ENCODE data around the gene FADS3.

Gene FADS3

DNA sequence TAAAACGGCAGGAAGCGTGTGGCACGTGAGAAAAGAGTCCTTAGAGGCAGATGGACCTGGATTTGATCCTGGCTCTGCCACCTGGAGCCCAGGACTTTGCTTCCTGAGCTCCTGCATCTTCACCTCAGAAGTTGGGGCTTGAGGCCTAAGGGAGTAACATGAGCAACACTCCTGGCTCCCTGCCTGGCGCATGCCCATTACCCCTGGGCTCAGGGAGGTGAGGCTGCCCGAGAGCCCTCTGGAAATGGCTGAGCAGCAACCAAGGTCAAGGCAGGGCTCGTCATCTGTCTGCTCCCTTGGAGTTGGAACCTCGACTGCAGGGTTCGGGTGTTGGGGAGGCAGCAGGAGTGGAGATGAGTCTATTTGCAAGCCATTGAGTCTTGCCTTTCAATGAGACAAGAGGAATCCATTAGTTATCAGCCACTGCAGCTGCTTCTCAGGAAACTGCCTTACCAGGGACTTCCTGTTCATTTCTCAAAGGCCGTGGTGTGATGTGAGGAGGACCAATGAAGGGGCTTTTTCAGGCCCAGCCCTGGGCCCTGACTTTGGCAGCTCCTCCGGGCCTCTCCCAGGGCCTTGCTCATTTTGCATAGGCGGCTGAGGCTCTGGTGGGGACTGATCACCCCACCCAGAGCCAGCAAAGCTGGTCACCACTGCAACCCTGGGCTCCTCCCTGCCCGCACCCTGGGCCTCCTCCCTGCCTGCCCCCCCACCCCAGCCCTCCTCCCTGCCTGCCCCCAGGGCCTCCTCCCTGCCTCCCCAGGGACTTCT lies 56.9 kb downstream of the FADS3 start:
- DNase-seq (ENCODE audit: low read depth) = peak; percentile 25

- no peak for DNase-seq (ENCODE audit: low read depth)
These were observed 57.4 kb downstream of the FADS3 start for GRCh38 chr11:61833926-61834277.

GRCh38 chr11:61833471-61833870 lies 57.9 kb downstream of the FADS3 start:
- no peak for DNase-seq (ENCODE audit: low read depth)

GRCh38 chr11:61832754-61833153 lies 58.6 kb downstream of the FADS3 start:
- DNase-seq (ENCODE audit: low read depth) = no peak

DNA sequence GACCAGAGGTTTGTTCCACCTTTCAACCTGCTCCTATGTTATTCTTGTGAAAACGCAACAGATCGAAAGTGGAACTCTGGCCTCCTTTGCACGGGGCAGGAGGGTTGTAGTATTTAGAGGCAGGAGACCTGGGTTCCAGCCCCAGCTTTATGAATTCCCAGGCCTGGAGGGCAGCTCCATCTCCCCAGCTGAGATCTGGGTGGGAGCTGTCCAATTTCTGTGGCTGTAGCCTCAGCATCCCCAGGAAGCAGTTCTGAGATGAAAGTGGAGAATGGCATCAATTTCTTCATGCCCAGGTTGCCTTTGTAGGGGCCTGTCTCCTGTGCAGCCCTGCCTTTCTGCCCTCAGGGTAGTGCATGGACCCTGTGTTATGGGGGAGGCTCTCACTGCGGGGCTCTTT lies 59.1 kb downstream of the FADS3 start:
- DNase-seq (ENCODE audit: low read depth) = no peak

- no peak for DNase-seq (ENCODE audit: low read depth)
These were observed 60.9 kb downstream of the FADS3 start for GRCh38 chr11:61830237-61831105.

GRCh38 chr11:61829806-61830205 lies 61.5 kb downstream of the FADS3 start:
- no peak for DNase-seq (ENCODE audit: low read depth)

DNA sequence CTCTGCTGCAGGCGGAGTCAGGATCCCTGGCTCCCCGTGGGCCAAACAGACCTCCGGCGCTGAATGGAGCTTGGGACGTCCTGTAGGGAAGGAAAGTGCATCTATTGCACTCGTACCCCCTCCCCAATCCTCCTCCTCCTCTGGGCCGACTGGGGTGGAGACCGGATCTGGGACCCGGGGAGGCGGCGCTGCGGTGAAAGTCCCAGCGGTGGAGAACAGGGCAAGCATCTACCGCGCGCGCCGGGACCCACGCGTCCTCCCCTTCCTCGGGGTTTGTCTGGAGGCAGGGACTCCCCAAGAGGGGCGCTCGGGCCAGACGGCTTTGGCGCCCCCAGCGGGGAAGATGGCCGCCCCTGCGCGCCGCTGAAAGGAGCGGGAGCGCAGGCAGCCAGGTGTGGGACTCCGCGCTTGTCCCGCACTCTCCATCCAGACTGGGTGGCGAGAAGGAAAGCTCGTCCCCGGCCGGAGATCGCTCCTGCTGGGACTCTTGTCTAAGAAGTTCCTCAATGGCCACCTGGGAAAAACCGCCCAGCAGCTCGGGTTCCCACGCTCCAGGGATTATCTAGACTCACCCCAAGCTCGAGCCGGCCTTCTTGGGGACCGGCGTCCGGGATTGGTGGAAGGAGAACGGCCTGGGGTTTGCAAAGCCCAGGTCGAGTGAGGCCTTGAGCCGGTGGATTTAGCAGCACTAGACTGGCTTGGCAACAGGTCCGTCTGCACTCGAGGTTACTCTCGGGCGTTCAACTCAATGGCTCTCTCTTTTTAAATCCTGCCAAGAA lies 62.5 kb downstream of the FADS3 start:
- no peak for DNase-seq (ENCODE audit: low read depth)

DNA sequence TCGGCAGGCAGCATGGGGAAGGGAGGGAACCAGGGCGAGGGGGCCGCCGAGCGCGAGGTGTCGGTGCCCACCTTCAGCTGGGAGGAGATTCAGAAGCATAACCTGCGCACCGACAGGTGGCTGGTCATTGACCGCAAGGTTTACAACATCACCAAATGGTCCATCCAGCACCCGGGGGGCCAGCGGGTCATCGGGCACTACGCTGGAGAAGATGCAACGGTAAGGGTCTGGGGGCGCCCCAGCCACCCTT lies 63.0 kb downstream of the FADS3 start:
- DNase-seq (ENCODE audit: low read depth) = no peak

DNA sequence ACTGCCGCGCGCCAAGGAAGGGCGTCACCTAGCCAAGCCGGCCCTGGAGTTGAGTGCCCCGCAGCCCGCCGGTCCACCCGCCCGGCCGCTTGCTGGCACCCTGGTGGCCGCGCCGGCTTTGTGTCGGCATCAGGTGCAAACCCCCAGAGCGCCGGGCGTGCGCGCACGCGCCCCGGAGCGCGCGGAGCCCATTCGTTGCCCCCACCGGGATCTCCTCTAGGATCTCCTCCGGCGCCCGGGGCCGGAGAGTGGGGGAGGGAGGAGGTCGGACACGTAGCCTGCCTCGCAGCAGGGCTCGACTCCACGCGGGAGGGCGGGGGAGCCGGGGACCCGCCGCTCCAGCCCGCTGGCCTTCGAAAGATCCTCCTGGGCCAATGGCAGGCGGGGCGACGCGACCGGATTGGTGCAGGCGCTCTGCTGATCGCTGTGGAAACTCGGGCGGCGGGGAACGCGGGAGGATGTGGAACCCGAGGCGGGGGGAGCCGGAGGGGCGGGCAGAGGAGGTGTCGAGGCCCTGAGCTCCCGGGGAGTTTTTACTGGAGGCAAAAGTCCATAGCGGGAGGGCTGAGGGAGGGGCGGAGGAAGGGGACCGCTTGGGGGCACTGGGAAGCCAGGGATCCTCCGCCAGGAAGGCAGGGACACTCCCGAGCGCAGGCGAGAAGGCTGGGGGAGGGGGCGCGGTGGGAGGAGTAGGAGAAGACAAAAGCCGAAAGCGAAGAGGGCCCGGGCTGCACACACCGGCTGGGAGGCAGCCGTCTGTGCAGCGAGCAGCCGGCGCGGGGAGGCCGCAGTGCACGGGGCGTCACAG lies 63.6 kb downstream of the FADS3 start, which contains the start of gene FADS2:
FADS2 (plus strand) TSS at position 730 of the 808 bp plus-strand sequence. CDS start 91 bp downstream, outside the sequence.
- peak; percentile 48 for DNase-seq (ENCODE audit: low read depth)

DNA sequence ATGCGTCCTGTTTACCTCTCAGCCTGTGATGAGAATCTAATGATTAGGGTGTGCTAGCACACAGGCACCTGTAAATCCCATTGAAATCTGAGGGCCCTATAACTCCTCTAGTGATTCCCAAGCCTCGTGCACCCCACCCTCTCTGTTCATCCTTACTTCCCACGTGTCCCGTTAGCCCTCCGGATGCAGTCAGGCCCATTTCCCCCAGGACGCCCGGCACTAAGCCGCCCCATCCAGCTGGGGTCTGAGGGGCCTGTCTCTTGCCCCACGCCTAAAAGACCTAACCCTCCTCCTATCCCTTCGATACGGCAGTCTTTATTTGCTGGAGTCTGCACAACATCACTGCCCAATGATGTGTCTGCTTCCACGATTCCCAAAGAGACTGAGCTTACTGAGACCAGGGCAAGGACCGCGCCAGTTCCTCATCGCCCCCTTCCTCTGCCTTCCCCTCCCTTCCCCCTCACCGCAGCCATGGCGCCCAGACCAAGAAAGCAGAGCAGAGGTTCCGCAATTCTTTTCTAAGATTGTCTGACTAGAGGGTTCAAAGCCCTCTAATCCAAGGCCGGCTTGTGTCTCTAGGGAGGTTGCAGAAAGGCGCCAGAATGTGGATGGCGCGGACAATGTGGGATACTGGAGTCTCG lies 64.3 kb downstream of the FADS3 start:
- DNase-seq (ENCODE audit: low read depth) = no peak
